Esophagus squamous epithelium (tissue), 4 donors: ENCODE data around the gene FGGY.

Experiments used
- CTCF ChIP-seq, 6 experiments: fragments of 450-650 bp in 4 of 6; fragments of 200-600 bp in 2 of 6; sonication (generic) in 2 of 6; IDR thresholded peaks; one replicate each; pipeline ENCODE4 v1.5.1; 2016 to 2019; ENCODE audit warnings: antibody characterized with exemption in 6 of 6, mild to moderate bottlenecking in 4 of 6, moderate library complexity in 4 of 6
- POLR2A ChIP-seq, 4 donors: fragments of 450-650 bp; IDR thresholded peaks; one replicate each; pipeline ENCODE4 v1.6.1; 2017; ENCODE audit warnings: antibody characterized with exemption in 4 of 4, mild to moderate bottlenecking in 4 of 4, moderate library complexity in 3 of 4

- TF ChIP-seq POLR2A (IDR thresholded peaks at IDR 0.05) (no peak), CTCF (IDR thresholded peaks at IDR 0.05) (no peak)
Measured at GRCh38 chr1:59477286-59477685, 180.4 kb downstream of the FGGY start.
